Cardiac fibroblast (primary cell): ENCODE measurements around the gene CTDSPL.

Experiments used
- DNase-seq, 2 donors: peaks; one replicate each; pipeline versions ENCODE4 v3.0.0 to v3.0.0-alpha.2; 2010; ENCODE audit warnings: low read depth in 2 of 2
- H3K4me3 ChIP-seq, 2 donors: replicated peaks in 1 of 2; 1 replicate in 1 of 2; 2 replicates in 1 of 2; pipeline ENCODE4 v1.5.1; 2011; ENCODE audit warnings: low read depth in 2 of 2, low read length in 2 of 2, mild to moderate bottlenecking in 2 of 2, moderate library complexity in 1 of 2
- CTCF ChIP-seq: IDR thresholded peaks from one replicate; pipeline ENCODE4 v1.5.1; 2011; ENCODE audit warnings: low read depth, mild to moderate bottlenecking, low read length, inconsistent platforms

Gene CTDSPL

GRCh38 chr3:37920156-37920699, 58.5 kb downstream of the CTDSPL start:
- H3K4me3 ChIP-seq = no peak overlapping the region
- no peak for TF ChIP-seq CTCF
- DNase-seq = no peak

GRCh38 chr3:37921025-37921424, 59.3 kb downstream of the CTDSPL start:
- no peak overlapping the region for H3K4me3 ChIP-seq
- no peak for TF ChIP-seq CTCF
- DNase-seq = no peak

GRCh38 chr3:37922721-37923568, 61.3 kb downstream of the CTDSPL start:
- no peak for TF ChIP-seq CTCF
- peak; percentile 44 to 55 for DNase-seq
- H3K4me3 ChIP-seq = no peak overlapping the region

- no peak overlapping the region for H3K4me3 ChIP-seq
- no peak for TF ChIP-seq CTCF
- no peak for DNase-seq
Observed at GRCh38 chr3:37923569-37924040, 61.9 kb downstream of the CTDSPL start.

- DNase-seq = no peak
- TF ChIP-seq CTCF = no peak
- H3K4me3 ChIP-seq = no peak overlapping the region
Observed at GRCh38 chr3:37924453-37924852, 62.8 kb downstream of the CTDSPL start.

- DNase-seq = no peak
- H3K4me3 ChIP-seq = no peak overlapping the region
- no peak for TF ChIP-seq CTCF
Observed at GRCh38 chr3:37925157-37925556, 63.5 kb downstream of the CTDSPL start.
